ENCODE data around the gene ANKS4B. TPM values are rescaled to one million over a fixed set of nuclear protein-coding genes. Genes with fewer than 3 reads are reported as not detected.

ANKS4B gene
- total RNA-seq, 2 donors from 2014 or later, result 0.90 to 1.6 TPM

- Mint-ChIP-seq H3K9me3 (peaks cover 26% of the 10 kb centered on the region), H3K27ac (no peak overlapping the region), H3K4me3 (no peak overlapping the region), H3K27me3 (ENCODE audit: insufficient read depth) (peaks cover 9% of the 10 kb centered on the region), H3K4me1 (no peaks in the 10 kb centered on the region), H3K36me3 (ENCODE audit: low read depth) (peaks cover 34% of the 10 kb centered on the region)
- TF ChIP-seq CTCF (conservative IDR thresholded peaks at IDR 0.05), result no peak
- Histone ChIP-seq H3K36me3 (ENCODE audit: control insufficient read depth, insufficient read depth, low read length) (peaks cover 28% of the 10 kb centered on the region), H3K27ac (ENCODE audit: low read depth, low read length) (no peak overlapping the region), H3K9me3 (ENCODE audit: control insufficient read depth, low read length) (peaks cover 32% of the 10 kb centered on the region), H3K9ac (ENCODE audit: extremely low read depth, low read length, poor library complexity, severe bottlenecking) (no peak overlapping the region), H3K4me3 (ENCODE audit: low read length) (no peak overlapping the region), H3K27me3 (ENCODE audit: control insufficient read depth, insufficient read depth, low read length, poor library complexity, severe bottlenecking) (no peaks in the 10 kb centered on the region), H3K4me1 (ENCODE audit: control insufficient read depth, insufficient read depth, low read length) (no peaks in the 10 kb centered on the region)
- 89% methylated on average over 3 of the region's 3 CpGs for WGBS, 2 experiments (ENCODE audit: insufficient coverage in 1 of 2, insufficient read length in 1 of 2)
- DNase-seq, result no peak
These were observed 48.7 kb upstream of the ANKS4B start for GRCh38 chr16:21184834-21185233.

GRCh38 chr16:21185659-21186325 is 47.7 kb upstream of the ANKS4B start:
- Histone ChIP-seq H3K9me3 (ENCODE audit: control insufficient read depth, low read length) (peaks cover 24% of the 10 kb centered on the region), H3K27me3 (ENCODE audit: control insufficient read depth, insufficient read depth, low read length, poor library complexity, severe bottlenecking) (no peaks in the 10 kb centered on the region), H3K36me3 (ENCODE audit: control insufficient read depth, insufficient read depth, low read length) (peaks cover 19% of the 10 kb centered on the region), H3K4me1 (ENCODE audit: control insufficient read depth, insufficient read depth, low read length) (no peaks in the 10 kb centered on the region), H3K27ac (ENCODE audit: low read depth, low read length) (no peak overlapping the region), H3K9ac (ENCODE audit: extremely low read depth, low read length, poor library complexity, severe bottlenecking) (no peak overlapping the region), H3K4me3 (ENCODE audit: low read length) (no peak overlapping the region)
- WGBS, 2 experiments (ENCODE audit: insufficient coverage in 1 of 2, insufficient read length in 1 of 2), result 93 to 94% methylated on average over 11 to 12 of the region's 12 CpGs
- Mint-ChIP-seq H3K27ac (no peak overlapping the region), H3K36me3 (ENCODE audit: low read depth) (peaks cover 28% of the 10 kb centered on the region), H3K4me1 (no peaks in the 10 kb centered on the region), H3K9me3 (peaks cover 30% of the 10 kb centered on the region), H3K4me3 (no peak overlapping the region), H3K27me3 (ENCODE audit: insufficient read depth) (peaks cover 11% of the 10 kb centered on the region)
- DNase-seq, result no peak
- no peak for TF ChIP-seq CTCF (conservative IDR thresholded peaks at IDR 0.05)

GRCh38 chr16:21186326-21186691 is 47.2 kb upstream of the ANKS4B start:
- Histone ChIP-seq H3K27ac (ENCODE audit: low read depth, low read length) (no peak overlapping the region), H3K9me3 (ENCODE audit: control insufficient read depth, low read length) (peaks cover 20% of the 10 kb centered on the region), H3K27me3 (ENCODE audit: control insufficient read depth, insufficient read depth, low read length, poor library complexity, severe bottlenecking) (no peaks in the 10 kb centered on the region), H3K4me1 (ENCODE audit: control insufficient read depth, insufficient read depth, low read length) (no peaks in the 10 kb centered on the region), H3K9ac (ENCODE audit: extremely low read depth, low read length, poor library complexity, severe bottlenecking) (no peak overlapping the region), H3K36me3 (ENCODE audit: control insufficient read depth, insufficient read depth, low read length) (peaks cover 14% of the 10 kb centered on the region), H3K4me3 (ENCODE audit: low read length) (no peak overlapping the region)
- Mint-ChIP-seq H3K27me3 (ENCODE audit: insufficient read depth) (peaks cover 11% of the 10 kb centered on the region), H3K9me3 (peaks cover 28% of the 10 kb centered on the region), H3K36me3 (ENCODE audit: low read depth) (peaks cover 22% of the 10 kb centered on the region), H3K27ac (no peak overlapping the region), H3K4me3 (no peak overlapping the region), H3K4me1 (no peaks in the 10 kb centered on the region)
- DNase-seq, result no peak
- no peak for TF ChIP-seq CTCF (conservative IDR thresholded peaks at IDR 0.05)
- WGBS, 2 experiments (ENCODE audit: insufficient coverage in 1 of 2, insufficient read length in 1 of 2), result 85 to 94% methylated on average over 4 of the region's 4 CpGs
